HG03558 (cell line): Measurements from ENCODE around the gene TAOK1.

Experiments used
- ATAC-seq: cut with Tn5 transposase; IDR thresholded peaks from one replicate; pipeline ENCODE4 v1.9.1; 2021; ENCODE audit warnings: moderate number of reproducible peaks; ENCODE audit not compliant: unreplicated experiment; ENCODE audit errors: extremely low read depth

Gene TAOK1

DNA sequence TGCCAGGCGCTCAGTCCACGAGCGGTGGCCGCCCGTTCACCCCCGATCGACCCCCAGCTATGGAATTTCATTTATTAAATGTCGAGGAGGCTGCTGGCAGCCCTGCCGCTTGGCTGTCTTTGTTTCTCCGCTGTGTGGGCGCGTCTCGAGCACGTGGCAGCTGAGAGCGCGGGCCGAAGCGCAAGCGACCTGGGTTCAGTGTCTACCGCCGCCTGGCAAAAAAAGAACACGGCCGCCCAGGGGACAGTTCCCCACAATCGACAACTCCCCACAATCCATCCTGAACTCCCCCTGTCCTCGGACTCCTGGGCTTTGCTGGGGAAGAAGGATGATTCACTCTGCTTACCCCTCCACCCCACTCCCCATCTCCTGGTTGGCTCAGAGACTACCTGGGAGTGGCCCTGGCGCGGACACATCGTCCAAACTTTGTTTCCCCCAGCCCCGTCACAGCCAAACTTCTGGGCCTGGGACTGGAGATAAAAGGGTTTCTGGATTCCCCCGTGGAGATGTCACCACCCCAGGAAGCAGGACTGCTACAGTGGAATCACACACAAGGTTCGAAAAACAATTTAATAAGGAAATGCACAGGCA is 201.1 kb downstream of the TAOK1 start:
- no peak for ATAC-seq

DNA sequence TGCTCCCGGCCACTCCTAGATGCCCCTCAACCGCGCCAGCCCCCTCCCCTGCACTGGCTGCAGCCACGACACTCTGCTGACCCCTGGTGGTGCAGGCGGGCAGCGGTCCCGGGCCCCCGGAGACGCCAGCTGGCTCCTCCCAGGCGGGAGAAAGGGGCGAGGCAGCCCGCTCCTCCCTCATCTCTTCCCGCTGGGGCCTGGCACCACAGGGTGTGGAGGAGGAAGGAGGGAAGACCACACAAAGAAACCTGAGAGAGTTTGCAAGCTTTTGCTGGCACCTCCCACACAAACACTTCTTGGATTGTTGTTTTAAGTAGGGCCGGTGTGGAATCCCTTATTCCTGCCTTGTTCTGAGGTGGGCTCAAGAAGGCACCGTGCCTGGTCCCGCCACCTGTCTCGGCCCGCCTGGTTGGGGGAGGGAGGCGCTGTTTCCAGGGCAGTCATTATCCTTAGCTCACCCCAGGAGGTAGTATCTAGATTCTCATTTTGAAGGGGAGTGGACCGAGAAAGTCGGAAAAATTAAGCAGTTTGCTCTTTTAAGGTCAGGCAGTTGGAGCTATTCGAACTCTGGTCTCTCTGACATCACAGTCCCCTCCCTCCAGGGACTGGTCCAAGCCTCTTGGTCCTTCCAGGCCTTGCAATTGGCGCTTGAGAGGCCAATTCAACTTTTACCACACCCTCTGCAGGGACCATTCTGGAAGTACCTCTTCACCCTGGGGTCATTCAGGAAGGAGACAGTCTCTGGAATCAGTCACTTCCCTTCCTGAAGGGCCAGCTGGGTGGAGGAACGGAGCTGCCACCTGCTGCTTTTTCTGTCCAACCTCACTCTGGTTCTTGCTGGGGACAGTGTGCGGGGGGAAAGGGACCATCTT is 201.8 kb downstream of the TAOK1 start:
- no peak for ATAC-seq

DNA sequence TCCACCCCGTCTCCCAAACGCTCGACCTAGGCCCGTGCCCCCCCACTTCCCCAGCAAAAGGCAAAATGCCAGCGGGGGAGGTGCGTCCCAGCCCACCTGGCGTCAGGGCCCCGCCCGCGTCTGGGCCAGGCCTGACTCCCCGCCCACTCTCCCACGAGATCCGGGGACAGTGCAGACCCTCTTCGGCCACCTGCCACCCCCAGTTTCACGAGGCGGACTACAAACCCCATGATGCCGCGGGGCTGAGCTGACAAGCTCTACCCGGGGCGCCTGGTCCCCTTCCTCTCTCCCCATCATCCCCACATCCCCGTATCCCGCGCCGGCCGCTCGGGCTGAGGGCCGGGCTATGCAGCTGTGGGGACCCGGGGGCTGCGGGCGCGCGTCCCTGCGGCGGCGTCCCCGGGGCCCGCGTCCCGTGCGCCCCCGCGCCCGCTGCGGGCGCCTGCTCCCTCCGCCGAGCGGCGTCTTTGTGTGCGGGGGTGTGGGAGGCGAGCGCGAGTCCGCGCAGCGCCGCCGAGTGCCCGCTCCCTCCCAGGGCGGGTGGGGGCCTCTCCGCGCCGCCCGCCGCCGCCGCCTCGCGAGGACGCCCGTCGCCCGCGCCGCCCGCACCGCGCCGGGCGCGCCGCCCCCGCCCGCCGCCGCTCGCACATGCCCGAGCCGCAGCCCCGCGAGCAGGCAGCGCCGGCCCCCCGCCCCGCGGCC is 202.8 kb downstream of the TAOK1 start, which contains the start of gene ANKRD13B:
Gene ANKRD13B, plus strand, starts transcription at position 283 of the 702 bp plus-strand sequence. CDS start 490 bp downstream, outside the sequence.
- ATAC-seq = no peak

DNA sequence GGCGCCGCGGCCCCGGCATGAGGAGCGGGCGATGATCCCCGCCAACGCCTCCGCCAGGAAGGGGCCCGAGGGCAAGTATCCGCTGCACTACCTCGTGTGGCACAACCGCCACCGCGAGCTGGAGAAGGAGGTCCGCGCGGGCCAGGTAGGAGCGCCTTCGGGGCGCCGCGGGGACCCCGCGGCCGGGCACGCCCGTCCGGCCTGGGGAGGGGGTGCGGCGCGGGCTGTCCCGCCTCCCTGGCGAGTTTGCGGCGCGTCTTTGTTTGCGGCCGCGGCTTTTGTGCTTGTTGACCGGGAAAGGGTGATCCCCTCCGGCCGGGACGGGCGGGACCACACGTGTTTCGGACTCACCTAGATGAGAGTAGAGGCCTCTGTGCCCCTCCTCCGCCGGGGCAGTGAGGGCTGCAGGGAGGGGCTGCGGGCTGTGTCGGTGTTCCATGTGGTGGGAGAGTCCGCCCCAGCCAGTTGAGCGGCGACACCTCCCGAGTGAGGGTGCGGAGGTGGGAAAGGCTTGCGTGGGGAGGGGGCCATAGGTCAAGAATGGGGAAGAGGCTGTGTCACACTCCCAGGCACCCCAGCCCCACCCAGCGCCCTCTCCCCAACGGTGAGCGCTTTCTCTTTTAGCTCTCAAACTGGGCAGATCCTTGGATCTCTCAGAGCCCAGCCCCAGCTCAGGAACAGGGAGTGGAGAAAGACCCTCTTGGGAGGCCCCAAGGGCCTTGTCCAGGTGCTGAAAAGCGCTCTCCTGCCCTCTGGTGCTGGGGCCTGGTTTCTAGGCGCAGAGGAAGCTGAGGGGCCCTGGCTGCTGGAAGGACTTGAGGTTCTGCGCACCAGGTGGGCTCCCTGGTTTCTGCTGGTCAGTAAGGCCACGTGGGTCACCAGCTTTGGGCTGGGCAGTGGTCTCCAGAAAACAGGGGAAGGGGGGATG is 203.7 kb downstream of the TAOK1 start:
- no peak for ATAC-seq

GRCh38 chr17:29594519-29595090 is 204.4 kb downstream of the TAOK1 start:
- ATAC-seq = no peak

DNA sequence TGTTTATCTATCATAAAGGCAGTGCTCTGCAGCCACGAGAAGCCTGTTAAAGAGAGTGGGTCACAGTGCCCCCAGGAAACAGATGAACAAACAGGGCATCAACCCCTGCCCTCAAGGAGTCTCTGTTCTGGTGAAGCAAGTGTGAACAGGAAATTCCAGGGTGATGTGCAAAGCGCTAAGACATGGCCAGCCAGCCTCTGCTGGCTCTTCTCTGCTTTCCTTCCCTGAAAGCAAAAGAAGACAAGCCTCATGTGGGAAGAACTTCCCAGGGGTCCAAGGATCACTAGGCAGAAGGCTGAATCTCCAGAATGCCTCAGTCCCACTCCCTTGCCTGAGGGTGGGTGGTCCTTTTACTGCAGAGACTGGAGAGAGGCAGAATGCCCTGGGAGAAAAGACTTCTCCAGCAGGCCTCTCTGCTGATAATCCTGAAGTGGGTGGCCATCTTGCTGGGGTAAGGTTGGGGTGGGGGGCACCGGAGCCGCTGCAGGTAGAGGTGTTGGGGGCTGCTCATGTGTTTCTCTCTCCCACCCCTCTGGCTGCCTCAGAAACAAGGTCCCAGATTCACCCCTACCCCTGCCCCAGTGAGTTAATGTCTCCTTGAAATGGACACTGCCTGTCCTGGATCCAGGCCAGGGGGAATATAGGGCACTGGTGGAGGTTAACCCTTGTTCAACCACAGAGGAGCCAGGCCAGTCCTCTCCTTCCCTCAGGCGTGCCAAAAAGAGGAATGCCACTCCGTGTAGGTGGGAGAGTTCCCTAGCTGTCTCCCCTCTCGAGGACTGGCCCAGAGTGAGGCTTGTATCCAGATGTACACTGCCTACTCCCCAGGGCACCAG is 205.2 kb downstream of the TAOK1 start:
- ATAC-seq = no peak

- ATAC-seq = no peak
Measured at GRCh38 chr17:29595943-29596774, 206.0 kb downstream of the TAOK1 start.

DNA sequence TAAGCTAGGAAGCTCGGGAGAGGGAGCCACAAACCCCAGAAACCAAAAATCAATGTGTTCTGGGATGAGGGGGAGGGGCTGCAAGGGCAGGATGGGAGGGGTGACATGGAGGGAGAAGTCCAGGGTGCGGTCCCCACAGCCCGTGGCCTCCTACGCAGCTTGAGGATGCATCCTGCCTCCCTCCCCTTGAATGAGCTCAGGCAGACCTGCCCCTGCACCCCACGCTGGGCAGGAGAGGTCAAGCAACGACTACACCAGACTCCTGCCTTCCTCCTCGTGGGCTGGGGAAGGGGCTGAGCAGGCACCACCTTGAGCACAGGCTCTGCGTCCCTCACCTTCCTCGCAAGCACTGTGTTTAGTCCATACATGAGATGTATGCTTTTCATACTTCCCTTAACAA is 206.6 kb downstream of the TAOK1 start:
- no peak for ATAC-seq

DNA sequence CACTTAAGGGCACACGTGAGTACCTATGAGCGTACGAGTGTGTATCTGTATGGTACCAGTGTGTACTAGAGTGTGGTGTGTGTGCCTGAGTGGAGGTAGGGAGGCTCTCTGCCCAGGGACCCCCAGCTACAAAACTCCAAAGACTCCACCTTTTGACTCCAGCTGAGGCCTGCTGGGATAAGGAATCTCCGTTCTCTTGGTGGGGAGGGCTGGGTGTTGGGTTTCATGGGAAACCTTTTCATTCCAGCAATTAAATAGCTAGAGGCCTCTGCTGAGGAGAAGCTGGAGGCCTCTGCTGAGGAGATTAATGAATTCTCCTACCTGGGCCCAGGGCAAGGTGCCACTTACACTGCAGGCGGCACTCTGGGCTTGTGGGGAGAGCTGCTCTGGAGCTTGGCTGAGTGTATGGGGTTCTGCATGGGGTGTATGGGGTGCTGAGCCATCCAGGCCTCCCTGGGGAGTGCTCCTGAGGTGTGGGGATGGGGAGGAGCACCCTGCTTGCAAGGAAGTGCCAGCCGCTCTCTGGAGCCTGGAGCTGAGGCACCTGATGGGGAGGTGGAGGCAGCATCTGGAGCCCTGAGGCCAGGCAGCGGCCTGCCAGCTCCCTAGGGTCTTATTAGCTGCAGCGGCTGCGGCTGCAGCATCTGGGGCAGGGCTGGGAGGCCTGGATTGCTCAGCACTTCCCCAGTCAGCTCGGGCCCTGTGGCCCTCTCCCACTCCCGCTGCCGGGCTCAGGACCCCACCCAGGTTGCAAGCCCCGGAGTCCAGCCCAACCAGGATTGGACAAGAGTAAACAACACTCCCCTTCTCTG is 207.4 kb downstream of the TAOK1 start:
- ATAC-seq = no peak
